GM12891 (cell line): ENCODE data around the gene MCM10.
"Not testable (repeated sequence)": the region's sequence is repeated elsewhere in the genome, so short reads cannot be mapped to it uniquely, and the experiment has no call there.

Source experiments
- DNase-seq: peaks from one replicate; pipeline ENCODE4 v3.0.0; 2011; ENCODE audit warnings: low spot score; ENCODE audit not compliant: insufficient read length
- FAIRE-seq: peaks from 2 replicates; lab custom pipeline; 2011; peaks lifted over from hg19 to GRCh38; lab: Jason Lieb, UNC
- PAX5 ChIP-seq: IDR thresholded peaks from 2 replicates; pipeline ENCODE4 v1.6.1; 2011; ENCODE audit warnings: low read length, moderate library complexity, mild to moderate bottlenecking; ENCODE audit not compliant: insufficient read depth, severe bottlenecking
- POLR2A ChIP-seq: IDR thresholded peaks from 2 replicates; pipeline ENCODE4 v1.6.1; 2011; ENCODE audit warnings: low read depth, low read length, control low read depth
- POLR2AphosphoS5 ChIP-seq: IDR thresholded peaks from 2 replicates; pipeline ENCODE4 v1.6.1; 2011; ENCODE audit warnings: low read depth, low read length, control low read depth
- POU2F2 ChIP-seq: IDR thresholded peaks from 2 replicates; pipeline ENCODE4 v1.6.1; 2011; ENCODE audit warnings: low read depth, mild to moderate bottlenecking, control low read depth, low read length, moderate library complexity
- SPI1 ChIP-seq: IDR thresholded peaks from 2 replicates; pipeline ENCODE4 v1.6.1; 2011; ENCODE audit warnings: low read depth, low read length, control low read depth
- TAF1 ChIP-seq: IDR thresholded peaks from 2 replicates; pipeline ENCODE4 v1.6.1; 2011; ENCODE audit warnings: low read depth, low read length, control low read depth

Gene MCM10

DNA sequence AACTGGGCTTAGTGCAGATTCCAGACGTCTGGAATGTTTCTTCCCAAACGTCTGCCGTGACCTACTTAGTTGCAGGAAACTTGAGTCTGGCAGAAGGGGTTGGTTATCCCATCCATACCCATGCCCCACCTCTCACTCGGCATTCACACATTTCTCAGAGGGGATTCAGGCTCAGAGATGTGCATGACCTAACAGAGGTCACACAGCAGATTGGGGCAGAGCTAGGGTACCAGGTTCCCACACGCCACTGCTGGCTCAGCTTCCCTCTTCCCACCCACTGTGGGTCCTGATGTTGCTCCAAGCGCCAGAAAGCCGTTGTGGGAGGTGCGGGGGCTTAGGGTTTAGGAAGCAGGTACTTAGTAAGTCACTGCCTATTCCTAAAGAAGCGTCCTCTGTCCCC lies 69.8 kb downstream of the MCM10 start:
- TF ChIP-seq SPI1, result no peak
- no peak for TF ChIP-seq POU2F2
- no peak for TF ChIP-seq POLR2A
- TF ChIP-seq POLR2AphosphoS5, result no peak
- TF ChIP-seq TAF1, result no peak
- no peak for TF ChIP-seq PAX5
- no peak for FAIRE-seq
- no peak for DNase-seq

DNA sequence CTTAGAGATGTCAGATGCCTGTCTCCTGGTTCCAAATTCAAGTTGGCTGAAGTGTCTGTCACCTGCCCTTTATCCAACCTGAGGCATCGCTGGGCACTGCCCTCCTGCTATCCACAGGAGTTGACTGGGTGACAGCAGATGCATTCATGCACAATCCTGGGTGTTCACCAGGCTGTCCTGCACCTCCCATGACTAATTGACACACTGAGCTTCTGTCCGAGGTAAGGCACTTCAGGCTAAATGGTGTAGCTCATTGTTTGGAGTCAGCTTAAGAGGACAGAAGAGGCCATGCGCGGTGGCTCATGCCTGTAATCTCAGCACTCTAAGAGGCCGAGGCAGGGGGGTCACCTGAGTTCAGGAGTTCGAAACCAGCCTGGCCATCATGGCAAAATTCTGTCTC lies 70.5 kb downstream of the MCM10 start:
- FAIRE-seq, result no peak
- DNase-seq, result no peak
- TF ChIP-seq PAX5, result no peak

DNA sequence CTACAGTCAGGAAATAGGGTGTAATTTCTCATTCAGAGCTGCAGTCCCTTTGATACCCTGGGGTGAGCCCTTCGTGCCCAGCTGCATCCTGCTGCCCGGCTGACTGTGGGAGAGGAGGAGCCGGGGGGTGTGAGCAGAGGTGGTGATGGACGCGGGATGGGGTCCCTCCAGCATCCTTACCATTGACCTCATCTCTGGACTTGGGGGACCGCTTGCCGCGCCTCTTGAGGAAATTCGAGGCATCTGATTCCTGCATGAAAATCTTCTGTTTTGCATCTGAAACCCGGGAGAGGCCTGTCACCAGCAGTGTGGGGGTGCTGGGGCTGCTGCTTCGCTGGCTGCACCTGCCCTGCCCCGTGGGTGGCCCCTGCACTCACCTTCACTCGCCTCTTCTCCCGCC lies 72.0 kb downstream of the MCM10 start:
- FAIRE-seq (no peak), DNase-seq (no peak)
- TF ChIP-seq TAF1 (no peak), POU2F2 (no peak), POLR2AphosphoS5 (no peak), PAX5 (no peak), SPI1 (no peak), POLR2A (no peak)

DNA sequence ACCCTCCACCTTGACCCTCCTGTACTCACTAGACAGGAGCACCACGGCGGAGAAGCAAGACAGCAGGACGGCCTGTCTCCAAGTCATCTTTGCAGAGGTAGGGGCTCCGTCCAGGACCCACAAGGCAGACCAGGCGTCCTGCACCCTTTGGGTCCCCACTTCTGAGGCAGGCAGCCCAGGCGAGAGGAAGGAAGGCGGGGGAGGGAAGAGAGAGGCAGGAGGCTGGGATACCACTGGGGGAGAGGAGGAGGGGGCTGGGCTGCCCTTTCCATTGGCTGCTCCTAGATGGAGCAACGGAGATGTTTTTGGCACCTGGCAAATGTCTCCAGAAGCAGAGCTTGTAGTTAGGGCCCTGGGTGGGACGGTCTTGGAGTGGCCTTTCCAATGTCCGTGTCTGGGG lies 72.8 kb downstream of the MCM10 start, which contains the start of gene UCMA:
Gene UCMA, minus strand, starts transcription at position 203 of the 400 bp plus-strand sequence. Its CDS starts 116 bp downstream, at position 87.
- FAIRE-seq (no peak), DNase-seq (no peak)

DNA sequence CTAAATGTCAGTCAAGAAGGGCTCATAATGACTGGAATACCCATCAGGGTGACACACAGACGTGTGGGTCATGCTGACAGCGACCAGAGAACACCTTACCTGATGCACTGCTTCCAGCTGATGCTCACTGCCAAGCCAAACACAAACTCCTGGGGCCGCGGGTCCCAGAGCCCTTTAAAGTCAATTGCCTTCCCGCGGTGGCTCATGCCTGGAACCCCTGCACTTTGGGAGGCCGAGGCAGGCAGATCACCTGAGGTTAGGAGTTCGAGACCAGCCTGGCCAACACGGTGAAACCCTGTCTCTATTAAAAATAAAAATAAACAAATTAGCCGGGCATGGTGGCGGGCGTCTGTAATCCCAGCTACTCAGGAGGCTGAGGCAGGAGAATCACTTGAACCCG lies 73.4 kb downstream of the MCM10 start:
- FAIRE-seq, DNase-seq: not testable (repeated sequence)

More for the DNA sequence above, 72.8 kb downstream of the MCM10 start, which contains the start of gene UCMA:
- TF ChIP-seq SPI1 (no peak), POLR2AphosphoS5 (no peak), POU2F2 (no peak), TAF1 (no peak), POLR2A (no peak), PAX5 (no peak)

- FAIRE-seq, result no peak
- TF ChIP-seq POU2F2 (no peak), PAX5 (no peak)
- no peak for DNase-seq
These were observed 75.3 kb downstream of the MCM10 start for GRCh38 chr10:13236638-13237037.

- no peak for FAIRE-seq
- no peak for TF ChIP-seq POLR2AphosphoS5
- TF ChIP-seq PAX5, result no peak
- TF ChIP-seq POLR2A, result no peak
- TF ChIP-seq SPI1, result no peak
- no peak for TF ChIP-seq TAF1
- TF ChIP-seq POU2F2, result no peak
- no peak for DNase-seq
These were observed 77.1 kb downstream of the MCM10 start for GRCh38 chr10:13238271-13239077.

- DNase-seq, result no peak
- no peak for FAIRE-seq
- TF ChIP-seq POU2F2 (no peak), POLR2AphosphoS5 (no peak), PAX5 (no peak), TAF1 (no peak), SPI1 (no peak), POLR2A (no peak)
These were observed 78.6 kb downstream of the MCM10 start for GRCh38 chr10:13239923-13240322.

- FAIRE-seq (no peak), DNase-seq (no peak)
- TF ChIP-seq TAF1, result no peak
- TF ChIP-seq POLR2AphosphoS5, result no peak
- no peak for TF ChIP-seq POU2F2
- no peak for TF ChIP-seq PAX5
- TF ChIP-seq SPI1, result no peak
- no peak for TF ChIP-seq POLR2A
These were observed 80.3 kb downstream of the MCM10 start for GRCh38 chr10:13241613-13242012.

- FAIRE-seq, result not testable (repeated sequence)
These were observed 80.9 kb downstream of the MCM10 start for GRCh38 chr10:13242260-13242659.

DNA sequence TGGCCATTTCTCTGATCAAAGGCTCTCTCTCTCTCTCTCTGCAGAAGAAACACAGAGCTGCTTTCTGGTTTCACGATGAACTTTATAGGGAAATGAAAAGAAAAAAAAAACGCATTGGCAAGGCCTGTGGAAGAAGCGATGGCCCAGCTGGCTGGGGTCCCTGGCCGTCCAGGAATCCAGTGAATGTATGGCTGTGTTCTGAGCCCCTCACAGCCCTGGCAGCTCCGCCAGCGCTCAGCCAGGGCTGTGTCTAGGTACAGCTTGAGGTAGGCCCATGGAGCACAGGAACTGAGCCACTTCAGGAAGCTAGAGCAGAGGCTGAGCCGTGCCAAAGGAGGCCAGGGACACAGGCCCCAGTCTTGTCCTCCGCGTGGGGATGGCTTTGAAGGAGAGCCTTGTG lies 85.9 kb downstream of the MCM10 start:
- DNase-seq (no peak), FAIRE-seq (no peak)
- TF ChIP-seq SPI1, result no peak
- no peak for TF ChIP-seq POU2F2
- no peak for TF ChIP-seq POLR2A
- TF ChIP-seq POLR2AphosphoS5, result no peak
- no peak for TF ChIP-seq PAX5
- TF ChIP-seq TAF1, result no peak

More at GRCh38 chr10:13242260-13242659, 80.9 kb downstream of the MCM10 start:
- not testable (repeated sequence) for DNase-seq
